Adrenal gland (tissue), 5 donors: ENCODE data around the gene RTRAF.

ENCODE experiments used
- CTCF ChIP-seq, 6 experiments: fragments of 450-650 bp in 4 of 6; fragments of 200-600 bp in 2 of 6; sonication (generic) in 1 of 6; IDR thresholded peaks; 1 replicate in 5 of 6; 2 replicates in 1 of 6; pipeline versions ENCODE4 v1.5.1 to v1.8.0; 2016 to 2021; ENCODE audit warnings: antibody characterized with exemption in 6 of 6, mild to moderate bottlenecking in 2 of 6, moderate library complexity in 1 of 6
- POLR2A ChIP-seq, 2 donors: fragments of 450-650 bp; IDR thresholded peaks; one replicate each; pipeline ENCODE4 v1.6.1; 2017; ENCODE audit warnings: antibody characterized with exemption in 2 of 2, mild to moderate bottlenecking in 2 of 2, moderate library complexity in 1 of 2
- donor health status: DM: no; HTN: no; CAD: no.

GRCh38 chr14:52042371-52043289 is 53.3 kb downstream of the RTRAF start:
- TF ChIP-seq CTCF (IDR thresholded peaks at IDR 0.05) (no peak), POLR2A (IDR thresholded peaks at IDR 0.05) (no peak)
